PC-9 (cell line): ENCODE results near the gene TGFBR3L.

Experiments
- EZH2 ChIP-seq: fragments of 200-600 bp; sonication (generic); IDR thresholded peaks from 2 replicates; pipeline ENCODE4 v1.8.0; 2017; ENCODE audit warnings: antibody characterized with exemption, low read depth
- TF ChIP-seq, protein P1 (sequence below): fragments of 200-600 bp; sonication (generic); conservative IDR thresholded peaks from 2 replicates; pipeline ENCODE4 v1.6.1; 2017; ENCODE audit warnings: mixed run types, antibody characterized with exemption, mild to moderate bottlenecking, moderate library complexity

GRCh38 chr19:7901337-7901736 is 13.3 kb upstream of the TGFBR3L start:
- TF ChIP-seq, protein P1, sequence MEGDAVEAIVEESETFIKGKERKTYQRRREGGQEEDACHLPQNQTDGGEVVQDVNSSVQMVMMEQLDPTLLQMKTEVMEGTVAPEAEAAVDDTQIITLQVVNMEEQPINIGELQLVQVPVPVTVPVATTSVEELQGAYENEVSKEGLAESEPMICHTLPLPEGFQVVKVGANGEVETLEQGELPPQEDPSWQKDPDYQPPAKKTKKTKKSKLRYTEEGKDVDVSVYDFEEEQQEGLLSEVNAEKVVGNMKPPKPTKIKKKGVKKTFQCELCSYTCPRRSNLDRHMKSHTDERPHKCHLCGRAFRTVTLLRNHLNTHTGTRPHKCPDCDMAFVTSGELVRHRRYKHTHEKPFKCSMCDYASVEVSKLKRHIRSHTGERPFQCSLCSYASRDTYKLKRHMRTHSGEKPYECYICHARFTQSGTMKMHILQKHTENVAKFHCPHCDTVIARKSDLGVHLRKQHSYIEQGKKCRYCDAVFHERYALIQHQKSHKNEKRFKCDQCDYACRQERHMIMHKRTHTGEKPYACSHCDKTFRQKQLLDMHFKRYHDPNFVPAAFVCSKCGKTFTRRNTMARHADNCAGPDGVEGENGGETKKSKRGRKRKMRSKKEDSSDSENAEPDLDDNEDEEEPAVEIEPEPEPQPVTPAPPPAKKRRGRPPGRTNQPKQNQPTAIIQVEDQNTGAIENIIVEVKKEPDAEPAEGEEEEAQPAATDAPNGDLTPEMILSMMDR: no peak
- no peak for TF ChIP-seq EZH2
